Osteocyte (in vitro differentiated cells): ENCODE data around the gene ALB. TPM values are rescaled to one million over a fixed set of nuclear protein-coding genes. Genes with fewer than 3 reads are reported as not detected.
"Not testable (repeated sequence)": the region's sequence is repeated elsewhere in the genome, so short reads cannot be mapped to it uniquely, and the experiment has no call there.

ENCODE experiments used
- DNase-seq: peaks from one replicate; pipeline ENCODE4 v3.0.0; 2021; ENCODE audit warnings: mixed read lengths; ENCODE audit not compliant: unreplicated experiment; ENCODE audit errors: extremely low spot score
- H3K27ac Mint-ChIP-seq: one replicate; pipeline ENCODE4 v1.8.0; 2021; ENCODE audit warnings: mild to moderate bottlenecking, mixed read lengths; ENCODE audit not compliant: unreplicated experiment
- H3K27me3 Mint-ChIP-seq: one replicate; pipeline ENCODE4 v1.8.0; 2021; ENCODE audit warnings: mixed read lengths; ENCODE audit not compliant: unreplicated experiment
- H3K36me3 Mint-ChIP-seq: one replicate; pipeline ENCODE4 v1.8.0; 2021; ENCODE audit warnings: mixed read lengths; ENCODE audit not compliant: unreplicated experiment
- H3K4me1 Mint-ChIP-seq: one replicate; pipeline ENCODE4 v1.8.0; 2021; ENCODE audit warnings: mixed read lengths; ENCODE audit not compliant: unreplicated experiment
- H3K4me3 Mint-ChIP-seq: one replicate; pipeline ENCODE4 v1.8.0; 2021; ENCODE audit warnings: mild to moderate bottlenecking, moderate library complexity, mixed read lengths; ENCODE audit not compliant: unreplicated experiment
- H3K9me3 Mint-ChIP-seq: one replicate; pipeline ENCODE4 v1.8.0; 2021; ENCODE audit warnings: mixed read lengths; ENCODE audit not compliant: unreplicated experiment
- CTCF ChIP-seq: fragments of 200-600 bp; sonication (generic); IDR thresholded peaks from 2 replicates; pipeline ENCODE4 v1.5.0; 2021; ENCODE audit warnings: antibody characterized with exemption, mild to moderate bottlenecking, moderate library complexity
- total RNA-seq: library from RNA; stranded (reverse); gene quantifications from 2 replicates; pipeline ENCODE4 v1.2.1, GENCODE V29; 2021

Gene ALB
- total RNA-seq, 1 donor from 2014 or later = not detected

GRCh38 chr4:73388887-73389286, 15.2 kb upstream of the ALB start:
- TF ChIP-seq CTCF = no peak
- H3K9me3 Mint-ChIP-seq = no peaks in the 10 kb centered on the region
- no peaks in the 10 kb centered on the region for H3K4me1 Mint-ChIP-seq

GRCh38 chr4:73389663-73390062, 14.4 kb upstream of the ALB start:
- H3K27ac Mint-ChIP-seq, H3K4me1 Mint-ChIP-seq, H3K36me3 Mint-ChIP-seq, H3K9me3 Mint-ChIP-seq, H3K4me3 Mint-ChIP-seq, DNase-seq: not testable (repeated sequence)
- H3K27me3 Mint-ChIP-seq = peaks cover 30% of the 10 kb centered on the region

More at GRCh38 chr4:73388887-73389286, 15.2 kb upstream of the ALB start:
- no peaks in the 10 kb centered on the region for H3K36me3 Mint-ChIP-seq
- no peak for DNase-seq
- H3K27me3 Mint-ChIP-seq = peaks cover 36% of the 10 kb centered on the region
- no peak overlapping the region for H3K27ac Mint-ChIP-seq
- H3K4me3 Mint-ChIP-seq = no peak overlapping the region

GRCh38 chr4:73391774-73392173, 12.3 kb upstream of the ALB start:
- no peaks in the 10 kb centered on the region for H3K4me1 Mint-ChIP-seq
- no peak overlapping the region for H3K27ac Mint-ChIP-seq
- no peak for TF ChIP-seq CTCF
- DNase-seq = no peak
- no peak overlapping the region for H3K4me3 Mint-ChIP-seq
- no peaks in the 10 kb centered on the region for H3K9me3 Mint-ChIP-seq
- H3K36me3 Mint-ChIP-seq = no peaks in the 10 kb centered on the region
- peaks cover 35% of the 10 kb centered on the region for H3K27me3 Mint-ChIP-seq

- Mint-ChIP-seq H3K9me3 (no peaks in the 10 kb centered on the region), H3K36me3 (no peaks in the 10 kb centered on the region), H3K4me3 (no peak overlapping the region), H3K27ac (no peak overlapping the region), H3K27me3 (peaks cover 38% of the 10 kb centered on the region), H3K4me1 (no peaks in the 10 kb centered on the region)
- TF ChIP-seq CTCF = no peak
- DNase-seq = no peak
These were observed 11.2 kb upstream of the ALB start for GRCh38 chr4:73392936-73393335.

- Mint-ChIP-seq H3K27me3 (peaks cover 49% of the 10 kb centered on the region), H3K4me1 (no peaks in the 10 kb centered on the region), H3K36me3 (no peaks in the 10 kb centered on the region), H3K9me3 (no peaks in the 10 kb centered on the region), H3K27ac (no peak overlapping the region), H3K4me3 (no peak overlapping the region)
- no peak for TF ChIP-seq CTCF
- no peak for DNase-seq
These were observed 7.8 kb upstream of the ALB start for GRCh38 chr4:73396304-73396703.
